GM18505 (cell line): ENCODE measurements around the gene CNGA1.
A peak's percentile ranks its signal among the peaks of the same experiment; 100 is the strongest.

Experiments
- ATAC-seq: cut with Tn5 transposase; IDR thresholded peaks from one replicate; pipeline ENCODE4 v1.9.1; 2021; ENCODE audit not compliant: unreplicated experiment
- POLR2A ChIP-seq: IDR thresholded peaks from 4 replicates; pipeline ENCODE4 v1.6.1; 2011; ENCODE audit warnings: borderline replicate concordance; ENCODE audit not compliant: insufficient read depth, insufficient read length; ENCODE audit errors: extremely low read depth

Gene CNGA1

GRCh38 chr4:48038666-48039065 lies 22.2 kb upstream of the CNGA1 start:
- TF ChIP-seq POLR2A, result no peak
- ATAC-seq, result no peak

GRCh38 chr4:48037117-48037462 lies 20.6 kb upstream of the CNGA1 start:
- no peak for ATAC-seq
- no peak for TF ChIP-seq POLR2A

GRCh38 chr4:48035952-48036351 lies 19.5 kb upstream of the CNGA1 start:
- TF ChIP-seq POLR2A, result no peak
- no peak for ATAC-seq

- no peak for ATAC-seq
- TF ChIP-seq POLR2A, result no peak
Measured at GRCh38 chr4:48033825-48034413, 17.4 kb upstream of the CNGA1 start.

GRCh38 chr4:48033412-48033811 lies 16.9 kb upstream of the CNGA1 start:
- no peak for TF ChIP-seq POLR2A
- ATAC-seq, result no peak

- no peak for TF ChIP-seq POLR2A
- ATAC-seq, result no peak
Measured at GRCh38 chr4:48032721-48033120, 16.2 kb upstream of the CNGA1 start.

GRCh38 chr4:48031802-48032525 lies 15.5 kb upstream of the CNGA1 start:
- no peak for TF ChIP-seq POLR2A
- ATAC-seq, result no peak

GRCh38 chr4:48030470-48030869 lies 14.0 kb upstream of the CNGA1 start:
- TF ChIP-seq POLR2A, result no peak

GRCh38 chr4:48028696-48029095 lies 12.2 kb upstream of the CNGA1 start:
- TF ChIP-seq POLR2A, result no peak

More at GRCh38 chr4:48030470-48030869, 14.0 kb upstream of the CNGA1 start:
- no peak for ATAC-seq

GRCh38 chr4:48027653-48028052 lies 11.2 kb upstream of the CNGA1 start:
- TF ChIP-seq POLR2A, result no peak
- ATAC-seq, result peak; percentile 73

More at GRCh38 chr4:48028696-48029095, 12.2 kb upstream of the CNGA1 start:
- peak; percentile 41 for ATAC-seq

GRCh38 chr4:48025005-48025404 lies 8.5 kb upstream of the CNGA1 start:
- ATAC-seq, result no peak
- TF ChIP-seq POLR2A, result no peak

GRCh38 chr4:48024522-48024921 lies 8.0 kb upstream of the CNGA1 start:
- TF ChIP-seq POLR2A, result no peak
- no peak for ATAC-seq

GRCh38 chr4:48022192-48022799 lies 5.8 kb upstream of the CNGA1 start:
- no peak for ATAC-seq
- TF ChIP-seq POLR2A, result no peak

GRCh38 chr4:48021100-48021499 lies 4.6 kb upstream of the CNGA1 start:
- TF ChIP-seq POLR2A, result no peak
- ATAC-seq, result no peak
